Mesothelial cell of epicardium (in vitro differentiated cells): ENCODE data around the gene GNAI3. TPM values are rescaled to one million over a fixed set of nuclear protein-coding genes. Genes with fewer than 3 reads are reported as not detected.

Source experiments
- DNase-seq, 2 experiments: peaks; one replicate each; pipeline ENCODE4 v3.0.0; 2021; ENCODE audit warnings: low spot score in 2 of 2; ENCODE audit not compliant: unreplicated experiment in 2 of 2
- H3K27ac Mint-ChIP-seq: 2 replicates; pipeline ENCODE4 v1.8.0; 2021; ENCODE audit warnings: mixed read lengths
- H3K27me3 Mint-ChIP-seq: 2 replicates; pipeline ENCODE4 v1.8.0; 2021; ENCODE audit warnings: low read depth, mixed read lengths
- H3K36me3 Mint-ChIP-seq: 2 replicates; pipeline ENCODE4 v1.8.0; 2021; ENCODE audit warnings: mixed read lengths
- H3K4me1 Mint-ChIP-seq: 2 replicates; pipeline ENCODE4 v1.8.0; 2021; ENCODE audit warnings: mixed read lengths
- H3K4me3 Mint-ChIP-seq: 2 replicates; pipeline ENCODE4 v1.8.0; 2021; ENCODE audit warnings: mild to moderate bottlenecking, moderate library complexity, mixed read lengths
- H3K9me3 Mint-ChIP-seq: 2 replicates; pipeline ENCODE4 v1.8.0; 2021; ENCODE audit warnings: mixed read lengths
- CTCF ChIP-seq: fragments of 200-600 bp; sonication (generic); IDR thresholded peaks from one replicate; pipeline ENCODE4 v1.5.0; 2021; ENCODE audit warnings: antibody characterized with exemption; ENCODE audit not compliant: unreplicated experiment
- total RNA-seq: library from RNA; stranded (reverse); gene quantifications from 3 replicates; pipeline ENCODE4 v1.2.1, GENCODE V29; 2021

GNAI3 gene
- total RNA-seq, 1 donor from 2014 or later: 8.2 TPM

- Mint-ChIP-seq H3K9me3 (peaks cover 10% of the 10 kb centered on the region), H3K27ac (no peak overlapping the region), H3K4me1 (peaks cover 13% of the 10 kb centered on the region), H3K27me3 (peaks cover 31% of the 10 kb centered on the region), H3K36me3 (peaks cover 1% of the 10 kb centered on the region), H3K4me3 (no peak overlapping the region)
- DNase-seq: no peak
- TF ChIP-seq CTCF: no peak
Observed at GRCh38 chr1:109649491-109649914, 101.1 kb downstream of the GNAI3 start.

- Mint-ChIP-seq H3K36me3 (peaks cover 1% of the 10 kb centered on the region), H3K27ac (no peak overlapping the region), H3K27me3 (peaks cover 34% of the 10 kb centered on the region), H3K4me1 (peaks cover 18% of the 10 kb centered on the region), H3K4me3 (no peak overlapping the region), H3K9me3 (peaks cover 10% of the 10 kb centered on the region)
- DNase-seq: no peak
- TF ChIP-seq CTCF: no peak
Observed at GRCh38 chr1:109650609-109651008, 102.2 kb downstream of the GNAI3 start.

DNA sequence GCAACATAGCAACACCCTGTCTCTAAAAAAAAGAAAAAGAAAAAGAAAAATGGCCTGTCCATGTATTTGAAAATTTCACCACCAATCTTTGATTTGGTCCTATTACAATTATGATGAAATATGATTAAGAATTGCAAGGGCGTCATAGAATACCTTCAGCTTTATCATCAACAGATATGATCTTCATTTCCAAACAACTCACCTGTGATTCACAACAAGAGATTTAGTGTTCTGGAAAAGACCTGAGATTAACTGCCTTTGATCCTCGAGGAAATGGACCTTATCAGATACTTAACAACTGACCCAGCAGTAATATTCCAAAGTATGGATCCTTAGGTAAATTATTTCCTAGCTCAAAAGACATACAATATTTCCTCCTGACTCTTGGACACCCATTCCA lies 104.0 kb downstream of the GNAI3 start:
- H3K4me3 Mint-ChIP-seq: no peak overlapping the region
- H3K4me1 Mint-ChIP-seq: peaks cover 25% of the 10 kb centered on the region
- no peak overlapping the region for H3K27ac Mint-ChIP-seq
- peaks cover 3% of the 10 kb centered on the region for H3K9me3 Mint-ChIP-seq
- H3K27me3 Mint-ChIP-seq: peaks cover 34% of the 10 kb centered on the region
- TF ChIP-seq CTCF: no peak
- no peak for DNase-seq
- no peaks in the 10 kb centered on the region for H3K36me3 Mint-ChIP-seq

DNA sequence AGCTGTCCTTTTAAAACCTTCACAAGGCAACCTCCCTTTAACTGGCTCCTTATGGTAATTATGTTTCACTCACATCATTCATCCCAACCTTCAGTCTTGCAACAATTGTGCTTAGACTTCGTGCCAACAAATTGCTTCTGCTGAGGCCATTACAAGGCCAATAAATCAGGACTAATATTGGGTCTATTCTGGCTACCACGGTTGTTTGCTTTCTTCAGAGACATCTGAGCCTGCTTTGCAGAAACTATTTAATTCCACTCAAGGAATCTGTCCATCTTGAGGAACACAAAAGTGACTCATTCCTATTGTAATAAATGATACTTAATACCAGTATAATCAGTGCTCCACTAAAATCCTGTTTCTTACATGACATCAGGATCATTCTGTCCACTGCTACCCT lies 104.9 kb downstream of the GNAI3 start:
- no peak overlapping the region for H3K27ac Mint-ChIP-seq
- DNase-seq: no peak
- no peak for TF ChIP-seq CTCF
- peaks cover 26% of the 10 kb centered on the region for H3K4me1 Mint-ChIP-seq
- H3K4me3 Mint-ChIP-seq: no peak overlapping the region
- peaks cover under 1% of the 10 kb centered on the region for H3K9me3 Mint-ChIP-seq
- H3K27me3 Mint-ChIP-seq: peaks cover 34% of the 10 kb centered on the region
- no peaks in the 10 kb centered on the region for H3K36me3 Mint-ChIP-seq

GRCh38 chr1:109654519-109654918 lies 106.1 kb downstream of the GNAI3 start:
- no peak overlapping the region for H3K27ac Mint-ChIP-seq
- H3K4me3 Mint-ChIP-seq: no peak overlapping the region
- H3K9me3 Mint-ChIP-seq: no peaks in the 10 kb centered on the region
- peaks cover 37% of the 10 kb centered on the region for H3K4me1 Mint-ChIP-seq
- TF ChIP-seq CTCF: no peak
- no peaks in the 10 kb centered on the region for H3K36me3 Mint-ChIP-seq
- DNase-seq: no peak
- H3K27me3 Mint-ChIP-seq: peaks cover 34% of the 10 kb centered on the region
